Glutamatergic neuron (in vitro differentiated cells): ENCODE results near the gene DEAF1. TPM values are rescaled to one million over a fixed set of nuclear protein-coding genes. Genes with fewer than 3 reads are reported as not detected.

ENCODE experiments used
- DNase-seq: peaks from one replicate; pipeline ENCODE4 v3.0.0; 2022
- H3K27ac Mint-ChIP-seq: one replicate; pipeline ENCODE4 v1.8.0; 2020; ENCODE audit warnings: mild to moderate bottlenecking, mixed read lengths, inconsistent platforms; ENCODE audit not compliant: unreplicated experiment
- H3K27me3 Mint-ChIP-seq: one replicate; pipeline ENCODE4 v1.8.0; 2020; ENCODE audit warnings: mild to moderate bottlenecking, moderate library complexity, mixed read lengths, inconsistent platforms; ENCODE audit not compliant: unreplicated experiment
- H3K36me3 Mint-ChIP-seq: one replicate; pipeline ENCODE4 v1.8.0; 2020; ENCODE audit warnings: mild to moderate bottlenecking, mixed read lengths, inconsistent platforms; ENCODE audit not compliant: unreplicated experiment
- H3K4me1 Mint-ChIP-seq: one replicate; pipeline ENCODE4 v1.8.0; 2020; ENCODE audit warnings: mild to moderate bottlenecking, low read depth, mixed read lengths, inconsistent platforms; ENCODE audit not compliant: unreplicated experiment
- H3K4me3 Mint-ChIP-seq: one replicate; pipeline ENCODE4 v1.8.0; 2020; ENCODE audit warnings: mild to moderate bottlenecking, mixed read lengths, inconsistent platforms; ENCODE audit not compliant: unreplicated experiment
- H3K9me3 Mint-ChIP-seq: one replicate; pipeline ENCODE4 v1.8.0; 2020; ENCODE audit warnings: mild to moderate bottlenecking, moderate library complexity, mixed read lengths, inconsistent platforms; ENCODE audit not compliant: unreplicated experiment
- CTCF ChIP-seq: fragments of 200-600 bp; sonication (generic); IDR thresholded peaks from one replicate; pipeline ENCODE4 v1.5.0; 2021; ENCODE audit not compliant: partially characterized antibody, unreplicated experiment
- total RNA-seq: library from RNA; stranded (reverse); fragmentation: NEBNext Ultra II Directional; extraction: Animal tissue kit (Norgen Biotek cat#: 25700); gene quantifications from one replicate; pipeline ENCODE4 v1.2.1, GENCODE V29; 2021; ENCODE audit not compliant: unreplicated experiment

Gene DEAF1
- total RNA-seq, 1 donor from 2014 or later = 51.5 TPM

GRCh38 chr11:733072-733471, 38.0 kb upstream of the DEAF1 start:
- no peak for DNase-seq
- no peak for TF ChIP-seq CTCF
- H3K27me3 Mint-ChIP-seq = peaks cover 3% of the 10 kb centered on the region
- no peaks in the 10 kb centered on the region for H3K36me3 Mint-ChIP-seq
- peaks cover 4% of the 10 kb centered on the region for H3K9me3 Mint-ChIP-seq
- no peak overlapping the region for H3K27ac Mint-ChIP-seq
- H3K4me3 Mint-ChIP-seq = no peak overlapping the region
- peaks cover 11% of the 10 kb centered on the region for H3K4me1 Mint-ChIP-seq

GRCh38 chr11:729492-730074, 34.6 kb upstream of the DEAF1 start:
- TF ChIP-seq CTCF = no peak
- H3K27ac Mint-ChIP-seq = no peak overlapping the region
- H3K27me3 Mint-ChIP-seq = peaks cover 1% of the 10 kb centered on the region
- H3K36me3 Mint-ChIP-seq = no peaks in the 10 kb centered on the region
- no peak overlapping the region for H3K4me3 Mint-ChIP-seq
- H3K9me3 Mint-ChIP-seq = peaks cover 3% of the 10 kb centered on the region
- H3K4me1 Mint-ChIP-seq = no peaks in the 10 kb centered on the region
- no peak for DNase-seq

- TF ChIP-seq CTCF = no peak
- H3K4me1 Mint-ChIP-seq = no peaks in the 10 kb centered on the region
- H3K27me3 Mint-ChIP-seq = peaks cover 3% of the 10 kb centered on the region
- H3K36me3 Mint-ChIP-seq = no peaks in the 10 kb centered on the region
- no peak overlapping the region for H3K27ac Mint-ChIP-seq
- no peak overlapping the region for H3K4me3 Mint-ChIP-seq
- H3K9me3 Mint-ChIP-seq = peaks cover 3% of the 10 kb centered on the region
- DNase-seq = no peak
These were observed 34.0 kb upstream of the DEAF1 start for GRCh38 chr11:728901-729491.

GRCh38 chr11:727859-728748, 33.1 kb upstream of the DEAF1 start:
- Mint-ChIP-seq H3K9me3 (peaks cover 3% of the 10 kb centered on the region), H3K36me3 (no peaks in the 10 kb centered on the region), H3K27ac (no peak overlapping the region), H3K4me3 (no peak overlapping the region), H3K4me1 (no peaks in the 10 kb centered on the region), H3K27me3 (peaks cover 6% of the 10 kb centered on the region)
- peak; percentile 97 for TF ChIP-seq CTCF
- peak; percentile 83 for DNase-seq
